HG03460 (cell line): ENCODE measurements around the gene ENPP6.

Experiments
- ATAC-seq: cut with Tn5 transposase; IDR thresholded peaks from one replicate; pipeline ENCODE4 v1.9.1; 2021; ENCODE audit not compliant: unreplicated experiment

Gene ENPP6

DNA sequence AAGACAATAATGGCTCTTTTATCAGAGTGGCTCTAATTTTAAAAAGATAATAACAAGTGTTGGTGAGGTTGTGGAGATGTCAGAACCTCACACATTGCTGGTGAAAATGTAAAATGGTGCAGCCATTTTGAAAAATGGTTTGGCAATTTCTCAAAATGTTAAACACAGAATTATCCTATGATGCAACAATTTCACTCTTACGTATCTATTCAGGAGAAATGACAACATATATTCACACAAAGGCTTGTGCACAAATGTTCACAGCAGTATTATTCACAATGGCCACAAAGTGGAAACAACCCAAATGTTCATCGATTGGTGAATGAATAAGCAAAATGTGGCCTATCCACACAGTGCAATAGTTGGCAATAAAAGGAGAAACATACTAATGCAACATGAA, 24.7 kb downstream of the ENPP6 start:
- ATAC-seq, result no peak

- ATAC-seq, result no peak
Measured at GRCh38 chr4:184191267-184191666, 26.4 kb downstream of the ENPP6 start.

GRCh38 chr4:184190711-184191110, 27.0 kb downstream of the ENPP6 start:
- ATAC-seq, result no peak

DNA sequence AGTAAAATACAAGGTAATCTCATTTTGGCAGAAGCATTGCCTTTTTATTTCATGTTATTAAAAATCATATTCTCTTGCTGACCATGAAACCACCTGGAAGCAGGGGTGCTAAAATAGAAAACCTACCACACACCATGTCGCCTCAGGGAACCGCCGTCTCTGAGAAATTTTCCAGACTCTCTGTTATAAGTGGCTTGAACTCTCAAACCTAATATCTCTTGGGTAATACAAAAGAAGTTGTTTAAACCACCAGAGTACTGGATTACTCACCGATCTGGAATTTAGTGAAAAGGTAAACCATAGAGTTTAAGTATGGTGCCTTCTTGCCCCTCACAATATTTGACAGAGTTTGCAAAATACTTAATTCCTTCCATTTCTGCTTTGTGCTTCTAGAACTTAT, 27.7 kb downstream of the ENPP6 start:
- no peak for ATAC-seq

- no peak for ATAC-seq
Measured at GRCh38 chr4:184188443-184189400, 29.0 kb downstream of the ENPP6 start.

DNA sequence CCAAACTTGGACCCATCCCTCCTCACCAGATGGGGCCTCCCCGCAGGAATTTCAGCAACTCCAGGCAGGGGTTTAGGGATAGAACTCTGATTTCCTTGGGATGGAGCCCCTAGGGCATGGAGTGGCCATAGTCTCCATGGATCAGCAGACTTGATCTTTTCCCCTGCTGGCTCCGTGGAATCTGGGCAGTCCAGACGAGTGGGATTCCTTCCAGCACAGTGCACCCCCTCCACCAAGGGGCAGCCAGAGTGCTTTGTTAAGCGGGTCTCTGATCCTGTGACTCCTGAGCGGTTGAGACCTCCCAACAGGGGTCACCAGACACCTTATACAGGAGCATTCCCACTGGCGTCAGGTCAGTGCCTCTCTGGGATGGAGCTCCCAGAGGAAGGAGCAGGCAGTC, 40.4 kb downstream of the ENPP6 start:
- no peak for ATAC-seq

DNA sequence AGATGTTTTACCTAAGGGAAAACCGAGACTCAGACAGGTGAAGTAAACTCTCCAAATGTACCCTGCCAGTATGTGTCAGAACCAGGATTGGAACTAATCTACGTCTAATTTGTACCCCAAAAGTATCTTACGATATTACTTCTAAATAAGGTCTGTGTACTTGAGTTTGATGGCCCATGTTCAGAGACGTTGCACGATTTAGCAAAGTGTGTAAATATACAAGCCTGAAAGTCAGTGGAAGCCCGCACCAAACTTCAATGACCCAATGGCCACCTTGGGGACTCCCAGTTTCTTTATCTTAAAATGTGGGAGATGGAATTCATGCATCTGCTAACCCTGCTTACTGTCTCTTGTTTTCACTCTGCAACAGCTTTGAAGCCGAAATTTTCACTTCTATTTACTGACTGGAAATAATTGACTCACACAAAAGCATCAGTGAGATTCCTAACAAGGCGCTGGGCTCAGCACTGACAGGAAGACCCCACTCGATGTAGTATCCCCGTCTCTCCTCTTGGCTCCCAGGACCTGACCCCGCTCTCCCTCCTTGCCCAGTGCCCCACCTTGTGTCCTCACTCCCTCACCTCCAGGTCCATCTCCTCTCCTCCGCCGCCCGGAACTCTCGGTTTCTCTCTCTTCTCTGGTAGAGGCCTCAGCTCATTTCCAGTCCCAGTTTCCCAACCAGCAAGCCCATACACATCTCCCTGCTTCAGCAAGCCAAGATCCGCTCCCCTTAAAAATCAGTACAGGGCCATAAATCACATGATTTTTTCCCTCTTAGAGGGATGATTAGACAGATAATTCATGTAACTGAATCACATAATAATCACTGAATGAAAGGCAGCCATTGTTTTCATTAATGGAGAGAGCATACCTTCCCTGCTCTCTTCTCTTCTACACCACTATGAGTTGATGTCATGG, 42.8 kb downstream of the ENPP6 start:
- ATAC-seq, result no peak

DNA sequence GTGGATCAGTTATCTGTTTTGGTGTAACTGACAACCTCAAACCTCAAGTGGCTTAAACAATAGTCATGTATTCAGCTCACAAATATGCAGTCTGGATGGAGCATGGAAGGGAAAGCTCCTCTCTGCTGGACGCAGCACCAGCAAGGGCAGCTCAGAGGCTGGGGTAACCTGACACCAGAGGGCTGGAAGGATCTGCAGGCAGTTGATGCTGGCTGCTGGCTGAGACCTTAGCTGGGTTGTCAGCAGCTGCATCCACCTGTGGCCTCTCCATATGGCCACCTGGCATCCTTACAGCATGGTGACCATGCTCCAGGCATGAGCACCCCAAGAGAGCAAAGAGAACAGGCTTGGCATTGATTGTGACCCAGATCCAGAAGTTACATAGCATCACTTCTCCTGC, 46.7 kb downstream of the ENPP6 start:
- ATAC-seq, result no peak

DNA sequence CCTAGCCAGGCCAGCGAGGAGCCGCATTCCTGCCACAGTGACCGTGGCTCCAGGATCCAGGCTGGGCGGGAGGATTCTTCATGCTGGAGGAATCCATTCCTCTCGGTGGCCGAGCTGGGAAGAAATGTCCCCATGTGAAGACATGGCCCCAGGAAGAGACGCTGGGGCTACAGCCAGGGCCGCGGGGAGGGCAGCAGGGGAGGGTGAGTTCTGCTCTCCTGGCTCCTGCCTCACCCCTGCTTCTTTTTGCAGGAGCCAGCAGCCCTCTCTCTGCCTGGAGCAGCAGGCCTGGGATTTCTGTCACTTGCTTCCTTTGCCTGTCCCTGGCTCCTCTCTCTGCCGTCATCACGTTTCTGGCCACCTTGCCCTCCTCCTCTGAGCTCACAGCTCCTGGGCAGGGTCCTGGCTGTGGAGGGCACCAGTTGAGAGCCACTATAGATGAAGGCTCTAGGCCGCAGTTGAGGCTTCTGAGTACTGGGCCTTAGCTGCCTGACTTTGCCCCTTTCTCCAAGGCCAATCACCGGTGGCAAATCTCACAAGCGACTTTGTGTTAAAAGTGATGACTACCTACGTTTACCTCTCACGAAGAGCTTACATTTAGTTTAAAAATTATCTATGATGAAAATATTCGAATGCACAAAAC, 48.3 kb downstream of the ENPP6 start:
- ATAC-seq, result no peak

GRCh38 chr4:184168406-184169019, 49.2 kb downstream of the ENPP6 start:
- ATAC-seq, result peak; percentile 80

DNA sequence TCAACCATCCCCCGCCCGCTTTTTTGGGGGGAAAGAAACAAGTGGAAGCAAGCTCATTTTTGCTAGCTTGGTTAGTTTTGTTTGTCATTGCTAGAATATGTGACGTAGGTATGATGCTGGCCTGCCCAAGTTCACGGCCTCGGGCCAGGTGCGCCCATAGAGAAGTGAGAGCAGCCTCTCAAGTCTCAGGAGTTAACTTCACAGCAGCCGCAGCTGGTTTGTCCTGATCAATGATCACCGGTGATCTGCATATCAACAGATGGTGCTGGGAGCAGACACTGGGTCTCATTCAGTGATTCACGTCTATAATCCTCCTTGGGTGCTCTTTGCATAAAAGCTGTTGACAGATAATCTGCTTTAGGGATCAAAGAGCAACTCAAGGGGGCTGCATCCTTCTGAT, 50.1 kb downstream of the ENPP6 start:
- ATAC-seq, result peak; percentile 72

GRCh38 chr4:184166736-184167135, 50.9 kb downstream of the ENPP6 start:
- ATAC-seq, result no peak

DNA sequence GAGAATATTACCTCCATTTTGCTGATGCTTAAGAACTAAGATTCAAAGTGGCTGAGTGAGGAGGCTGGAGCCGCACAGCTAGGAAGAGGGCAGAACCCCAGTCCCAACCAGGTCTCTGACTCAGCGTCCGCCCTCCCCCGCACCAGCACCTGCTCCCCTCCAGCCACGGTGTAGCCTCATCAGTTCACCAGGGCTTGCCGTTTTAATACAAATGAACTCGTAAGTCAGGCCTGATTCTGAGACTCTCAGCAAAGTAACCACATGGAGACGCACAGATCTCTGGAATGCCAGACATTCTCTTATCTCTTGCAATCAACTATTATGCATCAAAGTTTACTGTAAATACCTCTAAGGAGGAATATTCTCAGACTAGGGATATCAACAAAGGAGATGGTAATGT, 52.4 kb downstream of the ENPP6 start:
- ATAC-seq, result no peak

DNA sequence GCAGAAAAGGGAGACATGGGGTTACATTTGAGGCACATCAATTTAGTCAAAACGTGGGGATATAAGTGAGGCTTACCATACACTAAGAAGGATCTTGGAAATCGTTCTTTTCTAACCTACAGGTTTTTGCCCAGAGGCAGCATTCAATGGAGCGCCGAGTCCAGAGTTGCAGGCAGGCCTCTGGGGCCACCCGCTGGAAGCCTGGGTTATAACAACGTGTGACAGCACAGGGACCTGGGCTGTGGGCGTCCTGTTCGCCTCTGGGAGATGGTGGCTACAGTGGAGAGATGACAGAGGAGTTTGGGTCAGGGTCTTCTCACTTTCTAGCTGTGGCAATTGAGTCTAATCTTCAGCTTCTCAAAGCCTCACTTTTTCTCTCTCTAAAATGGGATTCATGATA, 53.9 kb downstream of the ENPP6 start:
- ATAC-seq, result no peak

DNA sequence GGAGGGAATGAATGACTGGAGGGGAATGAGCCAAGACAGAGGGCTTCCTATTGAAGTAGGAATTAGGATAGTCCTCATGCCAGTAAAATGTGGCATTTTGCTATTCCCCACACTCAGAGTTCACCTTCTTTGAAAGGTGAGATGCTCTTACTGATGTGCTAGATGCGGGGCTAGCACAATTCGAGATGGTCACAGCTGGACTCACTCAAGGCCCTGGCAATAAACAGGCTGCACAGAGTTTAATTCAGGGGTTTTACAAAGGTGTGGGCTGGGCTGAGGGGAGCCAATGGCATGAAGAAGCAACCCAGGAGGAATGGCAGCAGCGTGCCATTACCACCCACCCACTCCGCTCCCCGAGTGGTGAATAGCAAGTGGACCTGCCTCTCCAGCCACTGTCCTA, 55.1 kb downstream of the ENPP6 start:
- no peak for ATAC-seq

DNA sequence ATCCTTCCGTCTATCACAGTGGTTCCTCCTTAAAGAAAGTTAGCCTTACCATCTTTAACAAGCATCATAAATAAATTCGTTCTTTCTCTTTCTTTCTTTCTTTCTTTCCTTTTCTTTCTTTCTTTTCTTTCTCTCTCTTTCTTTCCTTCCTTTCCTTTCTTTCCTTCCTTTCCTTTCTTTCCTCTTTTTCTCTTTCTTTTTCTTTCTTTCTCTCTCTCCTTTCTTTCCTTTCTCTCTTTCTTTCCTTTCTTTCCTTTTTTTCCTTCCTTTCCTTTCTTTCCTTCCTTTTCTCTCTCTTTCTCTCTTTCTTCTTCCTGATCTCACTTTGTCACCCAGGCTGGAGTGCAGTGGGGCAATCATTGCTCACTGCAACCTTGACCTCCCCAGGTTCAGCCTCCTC, 60.4 kb downstream of the ENPP6 start:
- no peak for ATAC-seq

DNA sequence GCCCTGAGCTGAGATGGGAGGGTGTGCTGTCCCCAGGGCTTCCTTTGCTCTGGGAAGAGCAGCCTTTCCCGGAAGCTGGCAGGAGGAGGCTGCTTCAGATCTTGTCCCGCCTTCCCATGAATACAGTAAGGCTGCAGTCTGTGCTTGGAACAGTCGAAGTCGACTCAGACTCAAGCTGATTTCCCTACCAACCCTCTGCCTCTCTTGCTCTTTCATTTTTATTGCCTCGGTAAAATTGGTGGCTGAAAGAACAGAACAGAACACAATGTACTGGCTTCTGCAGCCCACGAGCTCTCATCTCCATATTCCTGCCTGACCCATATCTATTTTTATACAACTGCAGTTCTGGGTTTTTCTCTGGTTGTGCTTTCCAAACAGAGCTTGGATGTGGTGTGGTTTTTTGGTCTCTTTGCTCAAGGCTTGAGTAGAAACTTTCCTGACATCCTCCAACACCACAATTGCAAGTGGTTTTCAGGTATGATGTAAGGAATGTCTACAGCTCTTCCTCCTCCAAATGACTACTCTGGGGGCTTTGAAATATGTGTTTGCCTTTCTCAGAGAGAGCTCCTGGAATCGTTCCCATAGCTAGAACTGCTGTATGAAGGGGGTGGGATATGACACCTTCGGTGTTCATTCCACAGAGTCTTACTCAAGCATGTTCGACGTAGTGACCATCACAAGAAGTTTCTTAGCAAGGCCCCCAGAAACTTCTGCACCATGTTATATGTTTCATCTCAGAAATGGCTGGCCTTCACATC, 61.3 kb downstream of the ENPP6 start:
- no peak for ATAC-seq

- no peak for ATAC-seq
Measured at GRCh38 chr4:184154199-184154598, 63.5 kb downstream of the ENPP6 start.

- no peak for ATAC-seq
Measured at GRCh38 chr4:184153781-184154180, 63.9 kb downstream of the ENPP6 start.

DNA sequence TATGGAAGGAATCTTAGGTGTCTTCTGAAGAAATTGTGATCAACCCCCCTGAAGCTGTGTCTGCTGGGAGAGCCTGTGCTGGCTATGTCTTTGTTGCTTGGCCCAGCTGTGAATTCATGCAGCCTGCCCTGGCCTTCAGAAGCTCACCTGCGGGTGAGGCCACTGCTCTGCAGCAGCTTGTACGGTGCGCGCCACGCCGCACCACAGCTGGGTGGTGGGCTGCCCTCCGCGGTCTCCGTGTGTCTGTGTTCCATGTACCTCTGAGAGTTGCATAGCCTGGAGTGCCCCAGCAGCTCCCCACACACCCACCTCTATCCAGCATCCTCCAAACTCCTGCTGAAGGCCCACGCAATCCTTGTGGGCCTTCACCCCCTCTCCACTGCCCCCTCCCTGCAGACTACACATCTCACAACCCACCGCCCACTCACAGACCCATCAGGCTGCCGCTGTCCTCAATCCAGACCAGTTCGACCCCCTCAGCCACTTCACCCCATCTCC, 65.6 kb downstream of the ENPP6 start:
- ATAC-seq, result no peak
